ENCODE measurements around the gene SSBP3. TPM values are rescaled to one million over a fixed set of nuclear protein-coding genes. Genes with fewer than 3 reads are reported as not detected.

Gene SSBP3
- polyA plus RNA-seq, 1 donor (not counting 4 experiments of a cell fraction or from before 2014, with no cell fraction given), result 16.9 TPM

DNA sequence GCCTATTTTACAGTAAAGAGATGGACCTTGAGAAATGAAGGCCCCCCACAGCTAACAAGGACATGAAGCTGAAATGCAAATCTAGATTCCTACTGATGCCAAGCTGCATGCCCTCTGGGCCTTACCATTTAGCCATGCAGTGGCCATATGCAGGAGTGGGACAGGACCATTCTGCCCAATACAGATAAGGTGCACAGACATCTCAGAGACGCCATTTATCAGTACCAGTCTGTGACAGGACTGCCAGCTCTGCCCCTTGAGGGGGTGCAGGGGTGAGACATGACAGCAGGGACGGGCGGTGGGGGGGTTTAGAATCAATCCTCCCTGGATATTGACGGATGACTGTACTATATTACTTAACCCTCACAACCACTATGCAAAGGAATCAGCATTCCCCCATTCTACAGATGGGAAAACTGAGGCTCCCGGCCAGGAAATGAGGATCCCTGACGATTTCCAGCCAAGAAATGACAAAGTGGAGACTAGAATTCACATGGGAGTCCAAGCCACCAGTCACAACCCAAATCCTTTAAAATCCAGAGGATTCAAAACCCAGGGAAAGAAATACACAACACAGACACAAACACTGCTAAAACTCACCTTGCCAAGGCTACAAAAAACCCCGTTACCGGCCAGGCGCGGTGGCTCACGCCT is 10.8 kb downstream of the SSBP3 start:
- dilution Hi-C loops (cut with MboI; ENCODE audit: extremely low pct_ligation_motif_present, low sequenced_read_pairs), result no loop called here
- Histone ChIP-seq H3K36me3 (ENCODE audit: control insufficient read depth in 2 of 2, extremely low read depth in 1 of 2, insufficient read depth in 2 of 2, low read length in 2 of 2) (peaks cover 11 to 18% of the 10 kb centered on the region in 2 experiments), H3K27me3 (ENCODE audit: control insufficient read depth, extremely low read depth, insufficient read depth, low read length) (no peaks in the 10 kb centered on the region), H3K9ac (ENCODE audit: control insufficient read depth, extremely low read depth, insufficient read depth, low read length) (no peak overlapping the region), H3K9me3 (ENCODE audit: control insufficient read depth, low read depth, low read length) (no peaks in the 10 kb centered on the region), H3K4me1 (ENCODE audit: control insufficient read depth, extremely low read depth, insufficient read depth, low read length) (no peaks in the 10 kb centered on the region), H2AFZ (ENCODE audit: control insufficient read depth, low read length) (no peak overlapping the region), H4K20me1 (ENCODE audit: control insufficient read depth, extremely low read depth, insufficient read depth, low read length) (no peaks in the 10 kb centered on the region), H3K4me3 (ENCODE audit: control insufficient read depth in 2 of 3, extremely low read depth in 1 of 3, insufficient read depth in 2 of 3, low read depth in 1 of 3, low read length in 3 of 3) (no peak overlapping the region), H3K27ac (ENCODE audit: control insufficient read depth, insufficient read depth, low read length) (no peak overlapping the region), H3K9me1 (ENCODE audit: control insufficient read depth, extremely low read depth, insufficient read depth, low read length) (no peaks in the 10 kb centered on the region), H3K4me2 (ENCODE audit: control insufficient read depth, extremely low read depth, insufficient read depth, low read depth, low read length) (no peak overlapping the region), H3K79me2 (ENCODE audit: control insufficient read depth, insufficient read depth, low read length) (no peaks in the 10 kb centered on the region)
- DNase-seq (ENCODE audit: low read depth, low spot score) (no peak), FAIRE-seq (no peak)
- TF ChIP-seq, protein P1, sequence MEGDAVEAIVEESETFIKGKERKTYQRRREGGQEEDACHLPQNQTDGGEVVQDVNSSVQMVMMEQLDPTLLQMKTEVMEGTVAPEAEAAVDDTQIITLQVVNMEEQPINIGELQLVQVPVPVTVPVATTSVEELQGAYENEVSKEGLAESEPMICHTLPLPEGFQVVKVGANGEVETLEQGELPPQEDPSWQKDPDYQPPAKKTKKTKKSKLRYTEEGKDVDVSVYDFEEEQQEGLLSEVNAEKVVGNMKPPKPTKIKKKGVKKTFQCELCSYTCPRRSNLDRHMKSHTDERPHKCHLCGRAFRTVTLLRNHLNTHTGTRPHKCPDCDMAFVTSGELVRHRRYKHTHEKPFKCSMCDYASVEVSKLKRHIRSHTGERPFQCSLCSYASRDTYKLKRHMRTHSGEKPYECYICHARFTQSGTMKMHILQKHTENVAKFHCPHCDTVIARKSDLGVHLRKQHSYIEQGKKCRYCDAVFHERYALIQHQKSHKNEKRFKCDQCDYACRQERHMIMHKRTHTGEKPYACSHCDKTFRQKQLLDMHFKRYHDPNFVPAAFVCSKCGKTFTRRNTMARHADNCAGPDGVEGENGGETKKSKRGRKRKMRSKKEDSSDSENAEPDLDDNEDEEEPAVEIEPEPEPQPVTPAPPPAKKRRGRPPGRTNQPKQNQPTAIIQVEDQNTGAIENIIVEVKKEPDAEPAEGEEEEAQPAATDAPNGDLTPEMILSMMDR (optimal IDR thresholded peaks at IDR 0.05 in 1 of 3, IDR thresholded peaks at IDR 0.05 in 1 of 3, conservative IDR thresholded peaks at IDR 0.05 in 1 of 3; ENCODE audit: extremely low read depth in 1 of 3, insufficient read depth in 2 of 3, low read length in 3 of 3), result no peak
- no peak for TF ChIP-seq EZH2 (IDR thresholded peaks at IDR 0.05; ENCODE audit: low read length)

DNA sequence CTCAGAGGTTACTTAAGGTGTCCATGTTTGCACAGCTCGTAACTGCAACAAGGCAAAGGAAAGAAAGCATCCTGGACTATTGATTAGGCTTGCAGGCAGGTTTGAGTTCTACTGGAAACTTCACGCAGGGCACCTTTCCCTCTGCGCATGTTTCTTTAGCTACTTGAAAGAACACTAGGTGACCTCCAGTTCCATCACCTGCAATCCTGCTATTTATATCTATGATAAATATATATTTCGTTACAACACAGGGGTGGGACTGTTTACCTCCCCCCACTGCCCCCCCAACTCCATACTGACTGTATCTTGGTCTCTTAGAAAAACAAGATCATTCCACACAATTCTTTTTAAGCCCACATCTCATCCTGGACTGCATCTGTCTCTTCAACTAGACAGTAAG is 12.1 kb downstream of the SSBP3 start:
- Histone ChIP-seq H3K79me2 (ENCODE audit: control insufficient read depth, insufficient read depth, low read length) (no peaks in the 10 kb centered on the region), H4K20me1 (ENCODE audit: control insufficient read depth, extremely low read depth, insufficient read depth, low read length) (no peaks in the 10 kb centered on the region), H3K27me3 (ENCODE audit: control insufficient read depth, extremely low read depth, insufficient read depth, low read length) (no peaks in the 10 kb centered on the region), H3K36me3 (ENCODE audit: control insufficient read depth in 2 of 2, extremely low read depth in 1 of 2, insufficient read depth in 2 of 2, low read length in 2 of 2) (peaks cover 9 to 12% of the 10 kb centered on the region in 2 experiments), H3K27ac (ENCODE audit: control insufficient read depth, insufficient read depth, low read length) (no peak overlapping the region), H3K9me1 (ENCODE audit: control insufficient read depth, extremely low read depth, insufficient read depth, low read length) (no peaks in the 10 kb centered on the region), H3K4me3 (ENCODE audit: control insufficient read depth in 2 of 3, extremely low read depth in 1 of 3, insufficient read depth in 2 of 3, low read depth in 1 of 3, low read length in 3 of 3) (no peak overlapping the region), H3K4me1 (ENCODE audit: control insufficient read depth, extremely low read depth, insufficient read depth, low read length) (no peaks in the 10 kb centered on the region), H3K9me3 (ENCODE audit: control insufficient read depth, low read depth, low read length) (no peaks in the 10 kb centered on the region), H3K9ac (ENCODE audit: control insufficient read depth, extremely low read depth, insufficient read depth, low read length) (no peak overlapping the region), H2AFZ (ENCODE audit: control insufficient read depth, low read length) (no peak overlapping the region), H3K4me2 (ENCODE audit: control insufficient read depth, extremely low read depth, insufficient read depth, low read depth, low read length) (no peak overlapping the region)
- dilution Hi-C loops (cut with MboI; ENCODE audit: extremely low pct_ligation_motif_present, low sequenced_read_pairs), result no loop called here
- TF ChIP-seq EZH2 (IDR thresholded peaks at IDR 0.05; ENCODE audit: low read length), result no peak
- FAIRE-seq (no peak), DNase-seq (ENCODE audit: low read depth, low spot score) (no peak)

DNA sequence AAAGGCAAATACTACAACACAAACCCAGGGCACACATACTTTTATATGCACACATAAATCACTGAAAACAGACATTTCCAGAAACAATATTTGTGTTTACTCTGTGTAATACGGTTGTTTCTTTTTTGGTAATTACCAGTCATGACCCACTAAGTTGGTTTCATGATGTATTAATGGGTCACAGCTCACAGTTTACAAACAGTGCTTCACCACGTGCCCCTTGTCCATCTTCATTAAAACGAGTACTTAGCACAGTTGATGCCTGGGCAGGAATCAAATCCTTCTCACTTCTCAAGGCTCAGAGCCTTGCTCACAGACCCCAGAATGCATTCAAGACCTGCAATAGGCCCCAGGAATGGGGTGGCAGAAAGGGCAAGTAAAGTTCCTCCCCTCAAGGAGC is 13.8 kb downstream of the SSBP3 start:
- DNase-seq (ENCODE audit: low read depth, low spot score), result no peak
- no peaks in the 10 kb centered on the region for H3K27me3 ChIP-seq (ENCODE audit: control insufficient read depth, extremely low read depth, insufficient read depth, low read length)
- TF ChIP-seq EZH2 (IDR thresholded peaks at IDR 0.05; ENCODE audit: low read length), result no peak
- TF ChIP-seq, protein P1 (optimal IDR thresholded peaks at IDR 0.05 in 1 of 3, IDR thresholded peaks at IDR 0.05 in 1 of 3, conservative IDR thresholded peaks at IDR 0.05 in 1 of 3; ENCODE audit: extremely low read depth in 1 of 3, insufficient read depth in 2 of 3, low read length in 3 of 3), result no peak
- H3K4me2 ChIP-seq (ENCODE audit: control insufficient read depth, extremely low read depth, insufficient read depth, low read depth, low read length), result no peak overlapping the region
- H4K20me1 ChIP-seq (ENCODE audit: control insufficient read depth, extremely low read depth, insufficient read depth, low read length), result no peaks in the 10 kb centered on the region
- no peak overlapping the region for H3K4me3 ChIP-seq (ENCODE audit: control insufficient read depth in 2 of 3, extremely low read depth in 1 of 3, insufficient read depth in 2 of 3, low read depth in 1 of 3, low read length in 3 of 3)
- dilution Hi-C loops (cut with MboI; ENCODE audit: extremely low pct_ligation_motif_present, low sequenced_read_pairs), result no loop called here
- H2AFZ ChIP-seq (ENCODE audit: control insufficient read depth, low read length), result no peak overlapping the region
- no peak overlapping the region for H3K27ac ChIP-seq (ENCODE audit: control insufficient read depth, insufficient read depth, low read length)
- H3K4me1 ChIP-seq (ENCODE audit: control insufficient read depth, extremely low read depth, insufficient read depth, low read length), result no peaks in the 10 kb centered on the region
- no peaks in the 10 kb centered on the region for H3K79me2 ChIP-seq (ENCODE audit: control insufficient read depth, insufficient read depth, low read length)
- no peaks in the 10 kb centered on the region for H3K9me3 ChIP-seq (ENCODE audit: control insufficient read depth, low read depth, low read length)
- H3K9me1 ChIP-seq (ENCODE audit: control insufficient read depth, extremely low read depth, insufficient read depth, low read length), result no peaks in the 10 kb centered on the region
- FAIRE-seq, result no peak
- H3K36me3 ChIP-seq (ENCODE audit: control insufficient read depth in 2 of 2, extremely low read depth in 1 of 2, insufficient read depth in 2 of 2, low read length in 2 of 2), result peaks cover 3 to 6% of the 10 kb centered on the region in 2 experiments
- H3K9ac ChIP-seq (ENCODE audit: control insufficient read depth, extremely low read depth, insufficient read depth, low read length), result no peak overlapping the region
